GM21526 (cell line): ENCODE measurements around the gene HAO2.

ENCODE experiments used
- ATAC-seq: cut with Tn5 transposase; IDR thresholded peaks from one replicate; pipeline ENCODE4 v1.9.1; 2021; ENCODE audit warnings: moderate library complexity; ENCODE audit not compliant: unreplicated experiment, low FRiP score

Gene HAO2

GRCh38 chr1:119428991-119429390 lies 60.4 kb downstream of the HAO2 start:
- no peak for ATAC-seq

- ATAC-seq: no peak
Measured at GRCh38 chr1:119429687-119430086, 61.1 kb downstream of the HAO2 start.

GRCh38 chr1:119430486-119430885 lies 61.9 kb downstream of the HAO2 start:
- ATAC-seq: no peak

- ATAC-seq: no peak
Measured at GRCh38 chr1:119431836-119432235, 63.3 kb downstream of the HAO2 start.

- no peak for ATAC-seq
Measured at GRCh38 chr1:119435052-119435451, 66.5 kb downstream of the HAO2 start.

GRCh38 chr1:119438761-119439160 lies 70.2 kb downstream of the HAO2 start:
- ATAC-seq: no peak

GRCh38 chr1:119440721-119441307 lies 72.2 kb downstream of the HAO2 start:
- no peak for ATAC-seq

GRCh38 chr1:119442756-119443155 lies 74.2 kb downstream of the HAO2 start:
- no peak for ATAC-seq
